Measurements from ENCODE around the gene SNCA. TPM values are rescaled to one million over a fixed set of nuclear protein-coding genes. Genes with fewer than 3 reads are reported as not detected.

The SNCA gene
- total RNA-seq, 4 donors from 2014 or later, result 1.2 to 9.1 (median 2.6) TPM

- TF ChIP-seq, protein P1, sequence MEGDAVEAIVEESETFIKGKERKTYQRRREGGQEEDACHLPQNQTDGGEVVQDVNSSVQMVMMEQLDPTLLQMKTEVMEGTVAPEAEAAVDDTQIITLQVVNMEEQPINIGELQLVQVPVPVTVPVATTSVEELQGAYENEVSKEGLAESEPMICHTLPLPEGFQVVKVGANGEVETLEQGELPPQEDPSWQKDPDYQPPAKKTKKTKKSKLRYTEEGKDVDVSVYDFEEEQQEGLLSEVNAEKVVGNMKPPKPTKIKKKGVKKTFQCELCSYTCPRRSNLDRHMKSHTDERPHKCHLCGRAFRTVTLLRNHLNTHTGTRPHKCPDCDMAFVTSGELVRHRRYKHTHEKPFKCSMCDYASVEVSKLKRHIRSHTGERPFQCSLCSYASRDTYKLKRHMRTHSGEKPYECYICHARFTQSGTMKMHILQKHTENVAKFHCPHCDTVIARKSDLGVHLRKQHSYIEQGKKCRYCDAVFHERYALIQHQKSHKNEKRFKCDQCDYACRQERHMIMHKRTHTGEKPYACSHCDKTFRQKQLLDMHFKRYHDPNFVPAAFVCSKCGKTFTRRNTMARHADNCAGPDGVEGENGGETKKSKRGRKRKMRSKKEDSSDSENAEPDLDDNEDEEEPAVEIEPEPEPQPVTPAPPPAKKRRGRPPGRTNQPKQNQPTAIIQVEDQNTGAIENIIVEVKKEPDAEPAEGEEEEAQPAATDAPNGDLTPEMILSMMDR (IDR thresholded peaks at IDR 0.05), result no peak
- TF ChIP-seq POLR2A (IDR thresholded peaks at IDR 0.05), result no peak
- Histone ChIP-seq H3K4me3 (no peak overlapping the region), H3K27me3 (no peaks in the 10 kb centered on the region), H3K36me3 (no peaks in the 10 kb centered on the region), H3K9me3 (no peaks in the 10 kb centered on the region), H3K27ac (no peak overlapping the region), H3K4me1 (no peaks in the 10 kb centered on the region)
- no peak for DNase-seq
Observed at GRCh38 chr4:89767924-89768323, 69.0 kb downstream of the SNCA start.

DNA sequence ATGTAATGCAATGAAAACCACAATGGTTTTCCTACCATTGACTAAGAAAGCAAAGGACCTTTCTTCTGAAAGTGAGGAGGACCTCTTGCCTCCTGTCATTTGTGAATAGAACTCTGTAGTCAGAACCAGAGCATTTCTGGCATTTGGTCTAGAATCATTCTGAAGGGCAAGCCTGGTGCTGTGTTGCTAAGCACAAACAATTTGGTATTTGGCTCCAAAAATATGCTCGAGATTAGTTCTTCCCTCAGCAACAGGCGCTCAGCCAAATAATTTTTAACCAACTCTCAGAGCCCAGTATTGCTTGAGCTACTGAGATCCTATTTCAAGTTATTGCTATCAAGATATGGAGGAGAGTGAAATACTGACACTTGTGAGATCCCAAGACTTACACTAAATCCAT, 71.0 kb downstream of the SNCA start:
- Histone ChIP-seq H3K4me1 (no peaks in the 10 kb centered on the region), H3K27ac (no peak overlapping the region), H3K4me3 (no peak overlapping the region), H3K9me3 (no peaks in the 10 kb centered on the region), H3K27me3 (no peaks in the 10 kb centered on the region), H3K36me3 (no peaks in the 10 kb centered on the region)
- TF ChIP-seq, protein P1 (IDR thresholded peaks at IDR 0.05), result no peak
- no peak for TF ChIP-seq POLR2A (IDR thresholded peaks at IDR 0.05)
- no peak for DNase-seq

DNA sequence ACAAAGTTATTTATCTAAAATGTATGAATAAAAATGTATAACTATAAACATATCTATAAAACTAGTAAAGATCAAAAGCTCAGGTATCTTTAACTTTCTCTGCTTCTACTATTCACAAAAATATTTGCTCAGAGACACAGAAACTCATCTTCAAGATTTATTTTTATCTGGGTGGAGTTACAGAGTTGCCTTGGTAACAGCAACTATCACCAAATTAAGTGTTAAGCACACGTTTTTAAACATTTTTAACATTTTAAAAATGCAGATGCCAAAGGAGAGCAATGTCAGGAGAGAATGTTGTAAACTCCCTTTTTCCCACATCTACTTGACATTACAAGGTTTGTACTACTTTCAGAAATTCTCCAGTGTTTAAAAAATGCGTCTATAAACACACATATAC, 71.4 kb downstream of the SNCA start:
- no peak overlapping the region for H3K4me3 ChIP-seq
- H3K27me3 ChIP-seq, result no peaks in the 10 kb centered on the region
- no peaks in the 10 kb centered on the region for H3K4me1 ChIP-seq
- TF ChIP-seq, protein P1 (IDR thresholded peaks at IDR 0.05), result no peak
- no peak for TF ChIP-seq POLR2A (IDR thresholded peaks at IDR 0.05)
- no peaks in the 10 kb centered on the region for H3K9me3 ChIP-seq
- DNase-seq, result no peak
- H3K27ac ChIP-seq, result no peak overlapping the region
- H3K36me3 ChIP-seq, result no peaks in the 10 kb centered on the region

DNA sequence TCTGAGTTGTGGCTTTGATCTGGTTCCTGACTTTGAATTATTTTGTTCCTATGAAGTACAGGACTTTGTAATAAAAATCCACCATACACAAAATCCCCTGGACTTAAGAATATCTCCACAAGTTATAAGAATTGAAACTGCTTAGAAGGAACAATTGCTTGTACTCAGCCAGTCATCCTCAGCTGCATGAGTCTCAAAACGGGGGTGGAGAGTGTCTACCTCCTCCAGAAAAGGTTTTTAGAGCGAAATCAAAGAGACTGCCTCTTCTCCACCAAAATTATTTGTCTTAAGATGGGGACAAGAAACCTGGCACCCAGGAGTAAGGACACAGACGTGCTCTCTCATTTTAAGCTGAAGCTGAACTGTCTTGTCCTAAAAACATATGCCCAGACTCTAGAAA, 74.7 kb downstream of the SNCA start:
- no peak overlapping the region for H3K27ac ChIP-seq
- no peak for TF ChIP-seq POLR2A (IDR thresholded peaks at IDR 0.05)
- TF ChIP-seq, protein P1 (IDR thresholded peaks at IDR 0.05), result no peak
- DNase-seq, result no peak

GRCh38 chr4:89759426-89759825, 77.5 kb downstream of the SNCA start:
- Histone ChIP-seq H3K4me3 (no peak overlapping the region), H3K4me1 (no peaks in the 10 kb centered on the region)
- no peak for TF ChIP-seq POLR2A (IDR thresholded peaks at IDR 0.05)
- TF ChIP-seq, protein P1 (IDR thresholded peaks at IDR 0.05), result no peak

More for the DNA sequence above, 74.7 kb downstream of the SNCA start:
- Histone ChIP-seq H3K9me3 (no peaks in the 10 kb centered on the region), H3K27me3 (no peaks in the 10 kb centered on the region), H3K4me1 (no peaks in the 10 kb centered on the region), H3K36me3 (no peaks in the 10 kb centered on the region), H3K4me3 (no peak overlapping the region)

GRCh38 chr4:89757154-89757719, 79.7 kb downstream of the SNCA start:
- no peaks in the 10 kb centered on the region for H3K36me3 ChIP-seq
- DNase-seq, result no peak
- no peak overlapping the region for H3K4me3 ChIP-seq
- H3K27me3 ChIP-seq, result no peaks in the 10 kb centered on the region
- H3K4me1 ChIP-seq, result peaks cover 0 to 6% (median 0%) of the 10 kb centered on the region in 4 donors
- no peak for TF ChIP-seq POLR2A (IDR thresholded peaks at IDR 0.05)
- TF ChIP-seq, protein P1 (IDR thresholded peaks at IDR 0.05), result no peak
- no peaks in the 10 kb centered on the region for H3K9me3 ChIP-seq
- H3K27ac ChIP-seq, result no peak overlapping the region

More at GRCh38 chr4:89759426-89759825, 77.5 kb downstream of the SNCA start:
- no peak overlapping the region for H3K27ac ChIP-seq
- H3K9me3 ChIP-seq, result no peaks in the 10 kb centered on the region
- no peaks in the 10 kb centered on the region for H3K36me3 ChIP-seq
- no peak for DNase-seq
- no peaks in the 10 kb centered on the region for H3K27me3 ChIP-seq
